GM12892 (cell line): ENCODE results near the gene NET1.

ENCODE experiments used
- DNase-seq: peaks from one replicate; pipeline ENCODE4 v3.0.0; 2011; ENCODE audit not compliant: insufficient read length
- FAIRE-seq: peaks from 2 replicates; lab custom pipeline; 2011; peaks lifted over from hg19 to GRCh38; lab: Jason Lieb, UNC
- POLR2A ChIP-seq: IDR thresholded peaks from 2 replicates; pipeline ENCODE4 v1.6.1; 2011; ENCODE audit warnings: low read depth, low read length, control low read depth
- POLR2AphosphoS5 ChIP-seq: IDR thresholded peaks from 2 replicates; pipeline ENCODE4 v1.6.1; 2011; ENCODE audit warnings: low read depth, low read length, control low read depth
- TAF1 ChIP-seq: IDR thresholded peaks from 2 replicates; pipeline ENCODE4 v1.6.1; 2011; ENCODE audit warnings: low read depth, mild to moderate bottlenecking, control low read depth, low read length, borderline replicate concordance

NET1 gene

DNA sequence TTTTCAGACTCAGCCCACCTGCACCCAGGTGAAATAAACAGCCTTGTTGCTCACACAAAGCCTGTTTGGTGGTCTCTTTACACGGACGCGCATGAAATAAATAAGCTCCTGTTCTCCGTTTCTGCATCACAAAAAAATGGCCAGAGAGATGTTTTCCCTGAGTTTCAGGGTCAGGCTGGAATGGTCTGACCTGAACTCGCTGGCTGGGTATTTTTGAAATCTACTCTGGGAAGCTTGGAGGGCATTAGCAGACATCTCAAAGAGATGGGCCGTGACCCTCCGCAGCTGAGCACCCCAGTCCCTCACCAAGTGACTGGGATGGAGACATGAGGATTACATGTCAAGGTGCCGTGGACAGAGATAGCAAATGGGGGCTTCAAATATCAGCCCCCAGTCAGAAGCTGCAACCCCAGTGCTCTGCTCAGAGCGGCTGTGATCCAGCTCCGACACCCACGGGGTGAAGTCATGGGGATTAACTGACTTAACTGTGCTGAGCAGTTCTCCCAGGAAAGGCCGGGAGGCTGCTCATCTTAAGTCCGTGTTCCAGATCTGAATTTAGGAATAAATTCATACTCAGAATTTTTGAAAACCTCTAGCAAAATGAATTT, 64.7 kb downstream of the NET1 start:
- TF ChIP-seq POLR2A (no peak), POLR2AphosphoS5 (no peak), TAF1 (no peak)
- DNase-seq (no peak), FAIRE-seq (no peak)

DNA sequence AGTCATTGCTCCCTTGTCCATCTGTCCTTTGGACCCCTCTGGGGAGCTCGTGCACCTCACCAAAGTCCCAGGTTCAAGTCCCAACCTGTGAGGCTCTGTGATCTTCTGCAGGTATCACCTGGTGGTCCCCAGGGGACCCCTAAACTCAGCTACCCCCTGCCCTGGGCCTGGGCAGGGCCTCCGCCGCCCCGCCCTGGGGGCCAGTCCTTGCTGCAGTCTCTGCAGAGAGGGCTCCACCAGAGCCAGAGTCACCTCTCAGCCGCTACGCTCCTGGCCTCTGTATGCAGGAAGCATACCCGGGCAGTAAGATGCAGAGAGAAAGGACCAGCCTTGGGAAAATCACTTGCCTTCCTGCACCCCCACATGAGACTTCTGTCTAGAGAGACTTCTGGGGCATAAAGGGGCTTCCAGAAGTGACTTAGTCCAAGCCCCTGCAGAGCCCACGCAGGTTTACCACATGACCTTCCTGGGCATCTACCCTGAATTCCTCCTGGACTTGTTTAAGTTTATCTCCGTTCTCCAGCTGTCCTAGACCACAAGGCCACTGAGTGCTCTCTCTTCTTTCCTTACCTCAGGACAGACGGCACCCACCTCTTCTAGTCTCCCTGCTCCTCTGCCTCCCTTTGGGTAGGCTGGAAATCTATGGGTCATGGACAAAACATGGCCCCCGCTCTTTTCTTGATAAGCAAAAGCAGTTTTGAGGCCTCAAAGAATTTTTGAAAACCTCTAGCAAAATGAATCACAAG, 65.8 kb downstream of the NET1 start:
- no peak for FAIRE-seq

DNA sequence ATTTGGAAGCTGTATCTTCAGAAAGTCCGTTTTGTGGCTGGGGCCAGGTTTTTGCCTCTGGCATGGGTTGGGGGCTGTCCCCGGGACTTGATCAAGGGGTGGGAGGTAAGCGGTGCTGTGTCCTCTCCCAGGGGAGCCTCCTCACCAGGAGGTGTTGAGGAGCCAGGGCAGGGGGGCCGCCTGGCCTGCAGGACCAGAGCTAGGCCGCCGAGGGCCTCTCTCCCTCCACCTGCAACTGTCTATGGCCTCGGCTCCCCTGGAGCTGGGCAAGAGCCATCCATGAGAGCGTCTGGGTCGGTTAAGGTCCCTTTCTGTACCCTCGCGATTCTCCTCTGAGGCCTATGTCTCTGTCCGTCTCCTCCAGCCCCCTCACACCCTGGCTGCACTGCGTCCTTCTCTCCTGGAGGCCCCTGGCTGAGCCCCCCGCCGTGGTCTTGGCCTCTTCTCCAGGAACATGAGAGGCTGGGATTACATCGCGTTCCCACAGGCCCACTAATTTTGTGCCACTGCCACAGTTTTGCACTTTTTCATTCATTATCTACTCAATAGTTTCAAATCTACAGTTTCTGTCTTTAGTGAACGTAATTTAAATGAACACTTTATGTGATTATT, 66.4 kb downstream of the NET1 start:
- TF ChIP-seq POLR2AphosphoS5: no peak
- TF ChIP-seq TAF1: no peak
- TF ChIP-seq POLR2A: no peak
- FAIRE-seq (no peak), DNase-seq (no peak)

More for the DNA sequence above, 65.8 kb downstream of the NET1 start:
- no peak for DNase-seq
- TF ChIP-seq POLR2AphosphoS5 (no peak), TAF1 (no peak), POLR2A (no peak)

DNA sequence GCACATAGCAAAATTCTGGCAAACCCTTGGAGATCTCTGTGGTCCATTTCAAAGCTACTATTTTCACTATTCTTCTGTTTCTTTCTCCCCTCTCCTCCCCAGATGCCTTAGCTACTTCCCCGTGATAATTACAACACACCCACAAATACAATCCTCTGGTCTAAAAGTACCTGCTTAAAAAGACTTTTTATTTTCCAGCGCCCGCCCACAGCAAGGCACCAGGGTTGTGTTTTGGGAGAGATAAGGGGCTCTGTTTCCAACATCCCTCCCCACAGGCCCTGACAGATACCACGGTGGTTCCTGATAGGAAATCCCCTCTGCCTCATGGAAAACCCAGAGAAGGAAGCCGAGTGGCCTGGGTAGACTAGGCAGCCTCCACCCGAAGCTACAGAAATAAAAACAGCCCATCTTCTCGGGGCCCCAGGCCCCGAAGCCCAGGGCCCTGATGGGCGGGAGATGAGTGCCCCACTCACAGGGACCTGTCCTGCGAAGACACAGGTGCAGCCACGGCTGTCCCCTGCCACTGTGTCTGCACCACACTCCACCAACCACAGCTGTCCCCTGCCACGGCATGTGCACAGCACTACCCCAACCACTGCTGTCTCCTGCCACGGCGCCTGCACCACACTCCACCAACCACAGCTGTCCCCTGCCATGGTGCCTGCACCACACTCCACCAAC, 67.3 kb downstream of the NET1 start:
- DNase-seq (no peak), FAIRE-seq (no peak)

DNA sequence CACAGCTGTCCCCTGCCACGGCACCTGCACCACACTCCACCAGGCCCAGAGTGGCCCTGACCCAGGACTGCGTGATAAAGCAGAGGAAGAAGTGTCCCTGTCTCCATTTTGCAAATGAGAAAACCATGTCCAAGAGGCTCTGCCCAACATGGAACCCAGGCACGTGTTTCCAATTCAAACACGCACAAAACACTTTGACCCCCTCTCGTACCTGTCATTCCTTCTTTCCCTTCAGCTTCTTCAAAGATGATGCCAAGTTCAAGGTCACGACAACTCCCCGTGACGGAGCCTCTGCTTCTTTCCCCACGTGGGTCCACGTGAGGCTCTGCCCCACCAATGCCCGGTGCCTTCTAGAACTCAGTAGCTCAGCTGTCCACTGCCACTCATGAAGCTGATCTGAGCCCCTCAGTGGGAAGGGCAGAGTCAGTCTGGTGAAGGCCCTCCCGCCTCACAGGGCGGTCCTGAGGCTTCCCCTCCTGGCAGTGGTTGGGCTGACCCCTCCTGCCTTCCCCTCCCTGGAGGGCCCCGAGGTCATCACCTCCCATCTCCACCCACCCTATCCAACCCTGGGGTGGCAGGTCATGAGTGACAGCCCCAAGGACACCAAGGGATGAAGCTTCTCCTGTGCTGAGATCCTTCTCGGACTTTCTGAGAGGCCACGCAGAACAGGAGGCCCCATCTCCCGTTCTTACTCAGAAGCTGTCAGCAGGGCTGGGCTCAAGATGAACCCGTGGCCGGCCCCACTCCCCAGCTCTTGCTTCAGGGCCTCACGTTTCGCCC, 68.0 kb downstream of the NET1 start:
- FAIRE-seq (no peak), DNase-seq (no peak)
- TF ChIP-seq TAF1 (no peak), POLR2A (no peak), POLR2AphosphoS5 (no peak)

More for the DNA sequence above, 67.3 kb downstream of the NET1 start:
- TF ChIP-seq POLR2A (no peak), POLR2AphosphoS5 (no peak), TAF1 (no peak)

DNA sequence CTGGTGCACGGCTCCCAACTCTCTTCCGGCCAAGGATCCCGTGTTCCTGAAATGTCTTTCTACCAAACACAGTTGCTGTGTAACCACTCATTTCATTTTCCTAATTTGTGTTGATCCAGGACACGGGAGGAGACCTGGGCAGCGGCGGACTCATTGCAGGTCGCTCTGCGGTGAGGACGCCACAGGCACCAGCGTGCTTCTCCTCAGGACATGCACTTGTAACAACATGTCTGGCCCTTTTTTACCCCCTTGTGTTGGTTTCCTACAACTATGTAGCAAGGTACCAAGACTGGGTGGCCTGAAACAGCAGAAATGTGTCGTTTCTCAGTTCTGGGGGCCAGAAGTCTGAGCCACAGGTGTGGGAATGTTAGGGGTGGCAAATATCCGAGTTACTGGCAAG, 68.8 kb downstream of the NET1 start:
- FAIRE-seq: no peak
- DNase-seq: no peak

DNA sequence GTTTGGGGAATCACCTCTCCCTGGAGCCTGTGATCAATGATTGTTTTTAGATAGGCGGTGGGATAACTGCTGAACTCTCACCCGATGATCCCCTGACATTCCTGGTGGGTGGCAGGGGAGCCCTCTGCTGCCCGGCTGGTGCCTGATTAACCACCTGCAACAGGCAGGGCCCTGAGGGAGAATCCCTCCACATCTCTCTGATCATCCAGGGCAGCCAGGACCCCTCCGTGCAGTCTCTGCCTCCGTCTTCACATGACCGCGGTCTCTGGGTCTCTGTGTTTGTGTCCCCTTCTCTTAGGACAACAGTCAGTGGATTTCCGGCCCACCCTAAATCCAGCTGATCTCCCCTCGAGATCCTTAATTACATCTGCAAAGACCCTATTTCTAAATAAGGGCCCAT, 69.7 kb downstream of the NET1 start:
- DNase-seq (no peak), FAIRE-seq (no peak)
- no peak for TF ChIP-seq POLR2A
- no peak for TF ChIP-seq TAF1
- no peak for TF ChIP-seq POLR2AphosphoS5

More for the DNA sequence above, 68.8 kb downstream of the NET1 start:
- no peak for TF ChIP-seq TAF1
- TF ChIP-seq POLR2AphosphoS5: no peak
- TF ChIP-seq POLR2A: no peak

DNA sequence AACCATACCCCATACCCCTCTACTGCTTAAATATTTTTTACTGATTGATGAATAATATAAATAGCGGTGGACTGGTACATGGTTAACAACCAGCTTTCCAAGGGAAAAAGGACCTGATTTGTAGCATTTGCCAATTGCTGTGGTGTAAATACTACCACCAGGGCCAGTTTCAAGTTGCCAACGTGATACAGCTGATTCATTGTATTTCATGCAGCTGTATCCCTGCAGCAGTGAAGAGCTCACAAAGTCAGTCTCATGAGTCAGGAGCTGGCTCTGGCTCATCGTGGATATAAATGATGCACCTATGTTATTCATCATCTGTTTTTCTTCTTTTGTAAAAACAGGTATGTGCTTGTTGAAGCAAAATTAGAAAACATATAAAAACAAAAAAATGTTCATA, 71.8 kb downstream of the NET1 start:
- no peak for DNase-seq
- no peak for FAIRE-seq
- TF ChIP-seq POLR2A (no peak), TAF1 (no peak), POLR2AphosphoS5 (no peak)

DNA sequence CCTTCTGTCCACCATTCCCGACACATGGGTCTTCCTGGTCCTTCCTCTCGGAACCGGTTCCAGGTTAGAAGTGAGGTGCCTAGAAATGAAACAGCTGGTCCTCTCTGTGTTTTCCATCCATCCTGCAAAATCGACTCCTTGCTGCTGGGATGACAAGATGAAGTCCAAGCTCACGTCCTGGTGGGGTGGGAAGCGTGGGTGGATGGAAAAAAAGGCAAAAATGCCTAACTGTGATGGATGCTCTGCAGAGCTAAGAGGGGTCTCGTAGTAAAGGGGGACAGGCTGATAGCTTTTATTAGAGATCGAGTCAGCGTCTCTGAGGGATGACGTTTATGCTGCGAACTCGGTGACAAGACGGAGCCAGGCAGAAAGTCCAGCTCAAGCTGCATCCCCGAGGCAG, 72.9 kb downstream of the NET1 start:
- FAIRE-seq (no peak), DNase-seq (no peak)
- no peak for TF ChIP-seq TAF1
- no peak for TF ChIP-seq POLR2AphosphoS5
- TF ChIP-seq POLR2A: no peak

DNA sequence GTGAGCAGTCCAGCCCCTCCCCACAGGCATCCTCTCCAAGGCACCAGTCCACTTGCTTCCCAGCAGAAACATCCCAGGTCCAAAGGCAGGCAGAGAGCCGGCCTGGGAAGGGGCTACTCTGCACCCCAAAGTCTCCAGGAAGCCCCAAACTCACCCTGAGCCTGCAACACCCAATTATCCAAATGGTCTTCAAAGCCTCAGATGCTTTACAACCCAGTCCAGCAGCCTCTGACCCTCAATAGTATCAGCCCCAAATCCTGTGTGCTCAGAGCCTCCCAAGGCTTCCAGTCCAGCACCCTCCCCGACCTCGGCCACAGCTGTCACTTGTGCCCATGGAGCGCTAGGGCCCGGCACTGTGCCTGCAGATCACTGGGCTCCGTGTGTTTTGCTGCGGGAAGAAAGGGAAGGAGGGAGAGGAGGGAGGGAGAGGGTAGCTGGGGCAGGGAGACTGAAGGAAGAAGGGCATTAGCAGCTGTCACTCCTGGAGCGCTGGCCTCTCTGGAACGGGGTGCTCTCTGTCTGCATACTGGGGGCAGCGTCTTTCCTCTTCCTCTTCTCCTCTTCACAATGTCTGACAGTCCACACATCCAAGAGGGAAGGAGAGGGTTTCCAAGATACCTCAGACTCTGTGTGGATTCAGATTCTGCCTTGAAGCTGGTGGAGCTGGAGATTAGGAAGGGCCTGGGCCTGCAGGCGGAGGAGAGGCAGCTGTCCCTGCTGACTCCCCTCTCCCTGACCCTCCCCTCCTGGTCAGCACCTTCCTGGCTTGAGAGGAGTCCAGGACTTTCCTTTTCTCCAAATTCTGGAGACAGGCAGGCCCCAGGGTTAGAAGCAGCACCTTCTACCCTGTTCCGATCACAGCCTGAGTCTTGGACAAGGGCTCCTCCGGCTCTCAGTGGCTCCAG, 73.8 kb downstream of the NET1 start:
- no peak for FAIRE-seq
- DNase-seq: no peak
- TF ChIP-seq POLR2A (no peak), POLR2AphosphoS5 (no peak), TAF1 (no peak)
